HepG2 (cell line): ENCODE data around the gene SBK2. TPM values are rescaled to one million over a fixed set of nuclear protein-coding genes. Genes with fewer than 3 reads are reported as not detected.

Experiments
- ARID4A ChIP-seq: sonication (generic); formaldehyde crosslinking; IDR thresholded peaks from 2 replicates; pipeline ENCODE4 v1.5.0; 2020; ENCODE audit warnings: mild to moderate bottlenecking, missing genetic modification reagents, borderline replicate concordance
- CCAR2 ChIP-seq: fragments of 200-400 bp; formaldehyde crosslinking; optimal IDR thresholded peaks from 2 replicates; pipeline ENCODE3; 2018; ENCODE audit warnings: low read depth, mild to moderate bottlenecking, low read length, moderate library complexity
- CHD4 ChIP-seq: fragments of 200-600 bp; sonication (generic); IDR thresholded peaks from 2 replicates; pipeline ENCODE4 v1.7.0; 2017; ENCODE audit warnings: mild to moderate bottlenecking, low read length, borderline replicate concordance
- CREB1 ChIP-seq, 2 experiments: fragments of 450-650 bp in 1 of 2; IDR thresholded peaks; 2 replicates each; pipeline ENCODE4 v1.6.1; 2016 to 2017; ENCODE audit warnings: control low read depth in 1 of 2, mild to moderate bottlenecking in 1 of 2, missing compliant biosample characterization in 1 of 2, missing genetic modification characterization in 1 of 2
- GATAD1 ChIP-seq: IDR thresholded peaks from 2 replicates; pipeline ENCODE4 v1.6.1; 2016; ENCODE audit warnings: missing genetic modification reagents, missing compliant biosample characterization
- GPBP1L1 ChIP-seq: sonication (generic); formaldehyde crosslinking; IDR thresholded peaks from 2 replicates; pipeline ENCODE4 v1.5.0; 2020; ENCODE audit warnings: mild to moderate bottlenecking, missing genetic modification reagents
- KLF6 ChIP-seq: IDR thresholded peaks from 2 replicates; pipeline ENCODE4 v1.8.0; 2016; ENCODE audit warnings: missing biosample characterization, missing genetic modification reagents
- MED8 ChIP-seq: sonication (generic); formaldehyde crosslinking; IDR thresholded peaks from 2 replicates; pipeline ENCODE4 v1.8.1; 2023; ENCODE audit warnings: mild to moderate bottlenecking, missing genetic modification reagents; ENCODE audit not compliant: insufficient replicate concordance
- MXD3 ChIP-seq: IDR thresholded peaks from 2 replicates; pipeline ENCODE4 v1.6.1; 2016; ENCODE audit warnings: mild to moderate bottlenecking, missing biosample characterization, missing genetic modification reagents
- POGK ChIP-seq: sonication (generic); formaldehyde crosslinking; conservative IDR thresholded peaks from 2 replicates; pipeline ENCODE4 v1.8.0; 2022; ENCODE audit warnings: mild to moderate bottlenecking, moderate library complexity, missing genetic modification reagents
- PPARG ChIP-seq: conservative IDR thresholded peaks from 2 replicates; pipeline ENCODE4 v1.6.1; 2016; ENCODE audit warnings: missing biosample characterization, missing genetic modification reagents
- SOX5 ChIP-seq: IDR thresholded peaks from 2 replicates; pipeline ENCODE4 v1.6.1; 2016; ENCODE audit warnings: borderline replicate concordance
- ZFP1 ChIP-seq: IDR thresholded peaks from 2 replicates; pipeline ENCODE4 v1.6.1; 2016
- ZFX ChIP-seq: sonication (generic); formaldehyde crosslinking; IDR thresholded peaks from 2 replicates; pipeline ENCODE4 v1.4.0; 2020; ENCODE audit warnings: mild to moderate bottlenecking, low read depth, missing genetic modification reagents, moderate library complexity
- ZNF501 ChIP-seq: sonication (generic); formaldehyde crosslinking; IDR thresholded peaks from 2 replicates; pipeline ENCODE4 v1.5.1; 2020; ENCODE audit warnings: mild to moderate bottlenecking, moderate library complexity, missing genetic modification reagents
- ZNF740 ChIP-seq: sonication (generic); formaldehyde crosslinking; IDR thresholded peaks from 2 replicates; pipeline ENCODE4 v1.4.0; 2020; ENCODE audit warnings: missing genetic modification reagents
- ZNF75D ChIP-seq: sonication (generic); formaldehyde crosslinking; IDR thresholded peaks from 2 replicates; pipeline ENCODE4 v1.8.1; 2023; ENCODE audit warnings: missing genetic modification reagents, mild to moderate bottlenecking, borderline replicate concordance
- ZNF850 ChIP-seq: sonication (generic); formaldehyde crosslinking; conservative IDR thresholded peaks from 2 replicates; pipeline ENCODE4 v1.9.0; 2021; ENCODE audit warnings: mild to moderate bottlenecking, missing genetic modification reagents
- polyA plus RNA-seq, 8 experiments: library from polyadenylated mRNA; depleted of rRNA in 3 of 8; stranded (reverse) in 7 of 8; unstranded in 1 of 8; fragments of >200 nt; fragmentation: Illumina TruSeq in 4 of 8; extraction: Trizol in 4 of 8; gene quantifications; 2 replicates each; pipeline versions ENCODE4 v1.2.1 to v1.2.3, GENCODE V29; 2011 to 2016; ENCODE audit warnings: low read depth in 4 of 8, missing spikeins in 1 of 8, mixed read lengths in 1 of 8; ENCODE audit not compliant: insufficient read depth in 1 of 8
- total RNA-seq, 5 experiments: library from RNA; depleted of rRNA; stranded (reverse); fragments of >200 nt; fragmentation: Illumina TruSeq; extraction: Trizol; gene quantifications; 2 replicates each; pipeline ENCODE4 v1.2.3, GENCODE V29; 2016; ENCODE audit warnings: low read depth in 1 of 5

Gene SBK2
- total and polyA plus RNA-seq, 2 of the 13 experiments (the other 11 are each of a cell fraction or from before 2014, with no cell fraction given) = 0.24 TPM; not detected in 1

GRCh38 chr19:55553217-55554182, 16.6 kb upstream of the SBK2 start (continued):
- peak; percentile 41; the same call in 1 of the 2 replicates for TF ChIP-seq ZFX (CRISPR knock-in tag)
- no peak for TF ChIP-seq CHD4
- no peak for TF ChIP-seq CREB1 (IDR thresholded peaks at IDR 0.05)
- peak; percentile 40; the same call in 1 of the 2 replicates for TF ChIP-seq CREB1 (CRISPR knock-in tag; IDR thresholded peaks at IDR 0.05)
- no peak for TF ChIP-seq PPARG (CRISPR knock-in tag)
- TF ChIP-seq ARID4A (CRISPR knock-in tag) = peak; percentile 49; the same call in 1 of the 2 replicates
- TF ChIP-seq ZNF501 (CRISPR knock-in tag) = no peak
- TF ChIP-seq SOX5 = peak; percentile 79; the same call in 1 of the 2 replicates
- peak; percentile 27; the same call in 1 of the 2 replicates for TF ChIP-seq KLF6
- no peak for TF ChIP-seq MXD3
- no peak for TF ChIP-seq ZNF75D (CRISPR knock-in tag)
- no peak for TF ChIP-seq MED8 (CRISPR knock-in tag)
- TF ChIP-seq ZFP1 (CRISPR knock-in tag) = peak; percentile 22; the same call in 1 of the 2 replicates
- TF ChIP-seq ZNF740 (CRISPR knock-in tag) = no peak
- TF ChIP-seq CCAR2 = peak; percentile 26
- no peak for TF ChIP-seq GATAD1 (CRISPR knock-in tag)
- TF ChIP-seq ZNF850 (CRISPR knock-in tag) = no peak
- peak; percentile 58; the same call in 1 of the 2 replicates for TF ChIP-seq POGK
- TF ChIP-seq GPBP1L1 (CRISPR knock-in tag) = no peak
